Activated CD4-positive, alpha-beta T cell treated with anti-CD3 and anti-CD28 coated beads, Interleukin-2, amount 10 ng/mL, durations not matched to agents 7 days and 5 days (primary cell): Measurements from ENCODE around the gene CD244. TPM values are rescaled to one million over a fixed set of nuclear protein-coding genes. Genes with fewer than 3 reads are reported as not detected.

Source experiments
- CTCF ChIA-PET: fragments of 350-600 bp; sonication (Branson Sonifier 250); formaldehyde crosslinking; loops from one replicate; lab custom pipeline; 2021; ENCODE audit warnings: antibody characterized with exemption; lab: Charles Lee
- POLR2A ChIA-PET: fragments of 350-600 bp; sonication (Branson Sonifier 250); formaldehyde crosslinking; loops from one replicate; lab custom pipeline; 2021; ENCODE audit warnings: antibody characterized with exemption; lab: Charles Lee
- DNase-seq: peaks from one replicate; pipeline ENCODE4 v3.0.0-alpha.2; 2020
- H3K27ac Mint-ChIP-seq: one replicate; pipeline ENCODE4 v1.8.0; 2021; ENCODE audit warnings: mild to moderate bottlenecking, moderate library complexity, mixed read lengths
- H3K27me3 Mint-ChIP-seq: one replicate; pipeline ENCODE4 v1.8.0; 2021; ENCODE audit warnings: mixed read lengths
- H3K36me3 Mint-ChIP-seq: one replicate; pipeline ENCODE4 v1.8.0; 2021; ENCODE audit warnings: low read depth, mixed read lengths
- H3K4me1 Mint-ChIP-seq: one replicate; pipeline ENCODE4 v1.8.0; 2021; ENCODE audit warnings: mixed read lengths
- H3K4me3 Mint-ChIP-seq: one replicate; pipeline ENCODE4 v1.8.0; 2021; ENCODE audit warnings: mild to moderate bottlenecking, moderate library complexity, mixed read lengths
- H3K9me3 Mint-ChIP-seq: one replicate; pipeline ENCODE4 v1.8.0; 2021; ENCODE audit warnings: mixed read lengths
- total RNA-seq, 2 experiments: library from RNA; stranded (reverse); gene quantifications; one replicate each; pipeline ENCODE4 v1.2.3, GENCODE V29; 2021

The CD244 gene
- total RNA-seq, 2 experiments from 2014 or later, result 1.8 to 2.1 TPM

DNA sequence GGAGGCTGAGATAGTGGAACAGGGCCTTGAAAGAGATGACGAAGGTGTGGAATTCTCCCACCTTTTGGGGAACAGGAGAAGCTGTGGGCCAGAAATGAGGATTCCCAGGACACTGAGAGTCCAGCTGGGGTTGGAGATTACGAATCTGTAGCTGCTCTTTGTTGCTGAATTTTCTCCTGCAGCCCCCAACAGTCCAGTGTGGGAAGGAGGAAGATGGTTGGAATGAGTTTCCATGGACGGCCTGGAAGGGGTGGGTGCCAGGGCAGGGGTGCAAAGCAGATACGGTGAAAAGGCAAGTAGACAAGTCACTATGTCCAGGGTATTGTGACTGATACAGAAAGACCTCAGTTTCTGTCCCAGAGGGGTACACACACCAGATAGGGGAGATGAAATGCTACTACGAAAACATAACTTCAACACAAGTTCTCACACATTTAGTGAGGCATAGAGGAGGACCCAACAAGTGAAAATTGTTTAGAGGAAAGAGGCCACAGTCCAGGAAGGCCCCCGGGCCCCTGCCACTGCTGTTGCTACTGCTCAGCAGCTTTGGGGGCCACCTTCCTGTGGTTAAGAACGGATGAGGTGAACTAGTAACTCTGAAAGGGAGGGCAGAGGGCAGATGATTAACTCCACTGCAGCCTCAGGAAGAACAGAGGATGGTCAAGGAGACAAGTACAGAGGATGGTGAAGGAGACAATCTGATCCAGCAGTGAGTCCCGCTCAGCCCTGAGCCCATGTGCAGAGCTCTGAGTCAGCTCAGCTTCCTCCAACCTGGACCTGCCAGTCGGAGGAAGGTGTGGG, 7.3 kb downstream of the CD244 start:
- Mint-ChIP-seq H3K4me1 (peaks cover 2% of the 10 kb centered on the region), H3K9me3 (no peaks in the 10 kb centered on the region), H3K27me3 (no peaks in the 10 kb centered on the region), H3K36me3 (no peaks in the 10 kb centered on the region), H3K27ac (no peak overlapping the region), H3K4me3 (no peak overlapping the region)
- ChIA-PET POLR2A (no interaction called here), CTCF (interaction anchor here (0.6 to 2.0 kb wide), 6 partner anchors 18 to 190 kb away, joined by 3 to 4 read pairs (median 3); partner anchors contain the start of gene USF1)
- no peak for DNase-seq

DNA sequence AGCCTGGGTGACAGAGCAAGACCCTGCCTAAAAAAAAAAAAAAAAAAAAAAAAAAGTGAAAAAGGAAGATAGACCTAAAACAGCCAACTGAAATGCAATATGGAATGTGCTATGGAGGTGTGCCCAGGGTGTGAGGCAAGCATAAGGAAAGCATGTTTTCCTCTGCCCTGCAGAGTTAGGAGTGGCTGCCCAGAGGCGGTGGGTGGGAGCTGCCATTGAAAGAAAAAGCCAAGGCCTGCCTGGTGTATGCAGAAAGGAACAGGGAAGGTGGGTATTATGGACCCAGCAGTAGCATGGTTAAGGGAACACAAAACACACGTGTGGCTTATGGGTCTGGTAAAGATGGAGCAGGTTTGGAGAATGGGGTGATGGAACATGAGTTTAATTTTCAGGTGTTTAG, 8.9 kb downstream of the CD244 start:
- peaks cover 2% of the 10 kb centered on the region for H3K4me1 Mint-ChIP-seq
- ChIA-PET CTCF (interaction anchor here (1.4 kb wide), 1 partner anchor 10 kb away, joined by 5 read pairs; no protein-coding TSS in a partner anchor), POLR2A (no interaction called here)
- no peaks in the 10 kb centered on the region for H3K36me3 Mint-ChIP-seq
- no peak overlapping the region for H3K4me3 Mint-ChIP-seq
- H3K27ac Mint-ChIP-seq, result peak overlapping the region; percentile 58
- H3K27me3 Mint-ChIP-seq, result no peaks in the 10 kb centered on the region
- no peaks in the 10 kb centered on the region for H3K9me3 Mint-ChIP-seq
- no peak for DNase-seq

DNA sequence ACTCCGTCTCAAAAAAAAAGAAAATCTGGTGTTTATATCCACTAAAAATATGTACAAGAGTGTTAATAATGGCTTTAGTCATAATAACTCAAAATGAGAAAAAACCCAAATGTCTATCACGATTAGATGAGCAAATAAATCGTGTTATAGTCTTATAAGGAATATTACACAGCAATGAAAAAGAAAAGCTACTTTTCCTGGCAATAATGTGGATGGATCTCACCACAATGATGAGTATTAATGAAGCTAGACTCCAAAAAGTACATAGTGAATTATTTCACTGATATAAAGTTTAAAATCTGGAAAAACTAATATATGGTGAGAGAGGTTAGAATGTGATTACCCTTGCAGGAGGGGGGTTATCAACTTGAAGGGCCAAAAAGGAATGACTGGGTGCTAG, 9.7 kb downstream of the CD244 start:
- no peak overlapping the region for H3K27ac Mint-ChIP-seq
- H3K4me1 Mint-ChIP-seq, result peaks cover 2% of the 10 kb centered on the region
- peaks cover 2% of the 10 kb centered on the region for H3K9me3 Mint-ChIP-seq
- no peak overlapping the region for H3K4me3 Mint-ChIP-seq
- POLR2A ChIA-PET, result no interaction called here
- CTCF ChIA-PET, result interaction anchor here (1.4 kb wide), 1 partner anchor 9 kb away, joined by 5 read pairs; no protein-coding TSS in a partner anchor
- no peak for DNase-seq
- peaks cover 3% of the 10 kb centered on the region for H3K27me3 Mint-ChIP-seq
- no peaks in the 10 kb centered on the region for H3K36me3 Mint-ChIP-seq

DNA sequence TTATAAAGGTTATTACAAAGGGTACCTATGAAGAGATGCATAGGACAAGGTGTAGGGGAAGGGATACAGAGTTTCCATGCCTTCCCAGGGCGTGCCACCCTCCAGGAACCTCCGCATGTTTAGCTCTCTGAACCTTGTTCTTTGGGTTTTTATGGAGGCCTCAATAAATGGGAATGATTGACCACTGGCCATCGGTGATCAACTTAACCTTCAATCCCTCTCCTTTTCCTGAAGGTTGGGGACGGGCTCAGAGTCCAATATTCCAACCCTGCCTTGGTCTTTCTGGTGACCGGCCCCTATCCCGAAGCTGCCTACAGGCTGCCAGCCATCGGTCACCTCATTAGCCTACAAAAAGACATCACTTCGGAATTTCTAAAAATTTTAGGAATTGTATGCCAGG, 11.7 kb downstream of the CD244 start:
- no peak for DNase-seq
- CTCF ChIA-PET, result interaction anchor here (0.7 to 1.7 kb wide), 3 partner anchors 10 to 103 kb away, joined by 3 to 4 read pairs (median 4); no protein-coding TSS in a partner anchor
- Mint-ChIP-seq H3K36me3 (no peaks in the 10 kb centered on the region), H3K9me3 (peaks cover 2% of the 10 kb centered on the region), H3K27ac (no peak overlapping the region), H3K4me3 (no peak overlapping the region), H3K27me3 (peaks cover 8% of the 10 kb centered on the region), H3K4me1 (peaks cover 2% of the 10 kb centered on the region)
- POLR2A ChIA-PET, result no interaction called here

DNA sequence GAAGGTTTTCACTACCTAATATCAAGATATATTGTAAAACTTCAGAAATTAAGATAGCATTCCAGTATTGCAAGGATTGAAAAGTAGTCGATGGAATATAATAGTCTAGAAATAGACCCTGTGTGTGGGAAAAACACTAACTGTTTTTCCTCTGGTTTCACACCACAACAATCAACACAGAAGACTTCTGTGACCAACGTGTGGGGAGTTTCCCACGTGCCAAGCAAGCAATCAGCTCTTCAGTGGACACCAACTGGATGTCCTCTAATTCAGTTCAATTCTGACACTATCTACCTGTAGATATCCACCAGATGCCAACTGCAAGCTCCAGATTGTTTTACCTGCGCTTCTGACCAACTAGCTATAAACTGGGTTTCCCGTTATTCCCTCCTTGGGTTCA, 12.1 kb downstream of the CD244 start:
- ChIA-PET CTCF (interaction anchor here (0.8 to 2.2 kb wide), 6 partner anchors 10 to 133 kb away, joined by 3 to 5 read pairs (median 4); no protein-coding TSS in a partner anchor), POLR2A (interaction anchor here (0.7 kb wide), 1 partner anchor 12 kb away, joined by 3 read pairs; no protein-coding TSS in a partner anchor)
- DNase-seq, result no peak
- Mint-ChIP-seq H3K36me3 (no peaks in the 10 kb centered on the region), H3K4me3 (no peak overlapping the region), H3K4me1 (peaks cover 2% of the 10 kb centered on the region), H3K27ac (no peak overlapping the region), H3K9me3 (peaks cover 2% of the 10 kb centered on the region), H3K27me3 (peaks cover 8% of the 10 kb centered on the region)

DNA sequence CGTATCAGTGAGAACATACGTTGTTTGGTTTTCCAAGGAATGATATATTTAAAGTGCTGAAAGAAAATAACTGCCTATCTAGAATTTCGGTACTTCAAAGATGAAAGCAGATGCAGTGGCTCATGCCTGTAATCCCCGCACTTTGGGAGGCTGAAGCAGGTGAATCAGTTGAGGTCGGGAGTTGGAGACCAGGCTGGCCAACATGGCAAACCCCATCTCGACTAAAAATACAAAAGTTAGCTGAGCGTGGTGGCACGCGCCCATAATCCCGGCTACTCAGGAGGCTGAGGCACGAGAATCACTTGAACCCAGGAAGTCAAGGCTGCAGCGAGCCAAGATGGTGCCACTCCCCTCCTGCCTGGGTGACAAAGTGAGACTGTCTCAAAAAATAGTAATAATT, 16.4 kb downstream of the CD244 start:
- Mint-ChIP-seq H3K4me1 (peaks cover 13% of the 10 kb centered on the region), H3K27me3 (peaks cover 8% of the 10 kb centered on the region), H3K27ac (no peak overlapping the region), H3K4me3 (no peak overlapping the region), H3K9me3 (peaks cover 6% of the 10 kb centered on the region), H3K36me3 (peaks cover 3% of the 10 kb centered on the region)
- POLR2A ChIA-PET, result no interaction called here
- no peak for DNase-seq
- CTCF ChIA-PET, result no interaction called here

DNA sequence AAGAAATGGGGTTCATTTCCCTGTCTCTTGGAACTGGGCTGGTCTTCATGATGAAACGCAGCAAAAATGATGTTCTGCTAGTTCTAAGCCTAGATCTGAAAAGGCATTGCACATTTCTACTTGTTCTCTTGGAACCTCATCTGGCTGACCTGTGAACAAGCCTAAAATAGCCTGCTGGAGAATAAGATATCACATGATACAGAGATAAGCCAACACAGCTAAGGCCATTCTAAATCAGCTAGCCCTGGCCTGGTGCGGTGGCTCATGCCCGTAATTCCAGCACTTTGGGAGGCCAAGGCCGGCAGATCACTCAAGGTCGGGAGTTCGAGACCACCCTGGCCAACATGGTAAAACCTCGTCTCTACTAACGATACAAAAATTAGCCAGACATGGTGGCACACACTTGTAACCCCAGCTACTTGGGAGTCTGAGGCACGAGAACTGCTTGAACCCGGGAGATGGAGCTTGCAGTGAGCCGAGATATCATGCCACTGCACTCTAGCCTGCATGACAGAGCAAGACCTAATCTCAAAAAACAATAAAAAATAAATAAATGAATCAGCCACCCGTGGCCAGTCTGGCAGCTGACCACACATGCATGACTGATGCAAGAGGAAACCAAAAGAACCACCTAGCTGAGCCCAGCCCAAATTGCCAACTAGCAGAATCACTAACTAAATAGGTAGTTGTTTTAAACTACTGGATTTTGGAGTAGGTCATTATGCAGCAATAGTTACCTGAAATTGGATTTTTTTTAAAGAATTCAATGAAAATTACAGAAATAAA, 18.0 kb downstream of the CD244 start:
- Mint-ChIP-seq H3K27ac (no peak overlapping the region), H3K36me3 (peaks cover 3% of the 10 kb centered on the region), H3K27me3 (peaks cover 8% of the 10 kb centered on the region), H3K4me3 (no peak overlapping the region), H3K4me1 (peaks cover 18% of the 10 kb centered on the region), H3K9me3 (peaks cover 6% of the 10 kb centered on the region)
- ChIA-PET CTCF (interaction anchor here (1.0 to 2.0 kb wide), 5 partner anchors 8 to 46 kb away, joined by 3 to 5 read pairs (median 5); no protein-coding TSS in a partner anchor), POLR2A (no interaction called here)
- DNase-seq, result no peak

DNA sequence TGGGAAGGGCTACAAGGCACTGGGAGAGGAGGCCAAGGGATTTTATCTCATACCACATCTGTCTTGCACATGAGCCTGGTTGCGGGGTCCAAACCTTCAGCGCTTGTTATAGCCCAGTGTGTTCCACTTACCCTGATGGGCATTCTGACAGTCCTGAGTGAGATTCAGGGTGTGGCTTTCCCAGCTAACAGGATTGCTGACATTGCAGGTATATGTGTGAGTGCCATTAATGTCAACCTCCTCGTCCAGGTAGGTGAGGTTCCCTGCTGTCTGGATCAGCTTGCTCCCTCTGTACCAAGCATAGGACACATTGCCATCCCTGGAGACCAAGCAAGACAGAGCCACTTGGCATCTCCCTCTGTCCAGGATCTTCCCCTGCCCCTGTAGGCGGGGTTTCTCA, 21.6 kb downstream of the CD244 start:
- H3K4me1 Mint-ChIP-seq, result peaks cover 52% of the 10 kb centered on the region
- peaks cover 4% of the 10 kb centered on the region for H3K36me3 Mint-ChIP-seq
- ChIA-PET POLR2A (no interaction called here), CTCF (interaction anchor here (0.6 to 1.6 kb wide), 2 partner anchors 8 to 95 kb away, joined by 4 to 5 read pairs; no protein-coding TSS in a partner anchor)
- H3K9me3 Mint-ChIP-seq, result peaks cover 5% of the 10 kb centered on the region
- no peak overlapping the region for H3K27ac Mint-ChIP-seq
- peak; percentile 2 for DNase-seq
- no peak overlapping the region for H3K4me3 Mint-ChIP-seq
- H3K27me3 Mint-ChIP-seq, result no peaks in the 10 kb centered on the region

DNA sequence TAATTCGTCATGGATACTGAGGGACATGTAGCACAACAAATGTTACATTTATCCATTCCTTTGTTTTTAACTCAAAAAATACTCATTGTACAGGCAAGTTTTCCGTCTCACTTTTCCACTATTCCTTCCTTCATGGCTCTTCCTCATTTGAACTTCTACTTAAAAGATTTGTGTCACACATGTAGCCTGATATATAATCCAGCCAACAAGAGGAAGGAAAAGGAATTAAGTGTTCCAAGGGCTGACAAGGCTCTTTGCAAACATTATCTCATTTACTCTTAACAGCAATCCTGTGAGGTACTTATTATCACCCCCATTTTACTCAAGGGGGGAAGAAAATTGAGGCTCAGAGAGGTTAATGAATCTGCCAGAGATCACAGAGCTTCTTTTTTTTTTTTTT, 22.9 kb downstream of the CD244 start:
- peaks cover 2% of the 10 kb centered on the region for H3K9me3 Mint-ChIP-seq
- H3K36me3 Mint-ChIP-seq, result peaks cover 2% of the 10 kb centered on the region
- H3K27me3 Mint-ChIP-seq, result no peaks in the 10 kb centered on the region
- DNase-seq, result no peak
- no peak overlapping the region for H3K27ac Mint-ChIP-seq
- H3K4me3 Mint-ChIP-seq, result no peak overlapping the region
- CTCF ChIA-PET, result interaction anchor here (0.7 kb wide), 1 partner anchor 468 kb away, joined by 3 read pairs; no protein-coding TSS in a partner anchor
- H3K4me1 Mint-ChIP-seq, result peaks cover 60% of the 10 kb centered on the region
- POLR2A ChIA-PET, result no interaction called here

DNA sequence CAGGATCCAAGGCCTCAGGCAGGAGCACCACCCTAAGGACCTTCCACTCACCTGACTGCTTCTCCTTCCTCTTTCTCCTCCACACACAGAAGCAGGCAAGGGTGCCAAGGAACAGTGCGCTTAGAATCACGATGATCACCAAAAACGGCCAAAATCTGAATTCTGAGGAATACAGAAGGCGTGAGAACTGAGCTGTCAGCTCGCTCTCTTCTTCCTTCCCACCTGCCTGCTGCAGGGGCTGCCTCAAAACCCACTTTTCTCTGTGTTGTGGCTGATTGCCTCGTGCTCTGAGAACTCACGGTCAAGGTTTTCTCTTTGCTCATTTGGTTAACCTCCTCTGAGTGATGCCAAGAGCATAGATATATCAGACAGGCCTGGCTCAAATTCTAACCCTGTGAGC, 23.8 kb downstream of the CD244 start:
- POLR2A ChIA-PET, result no interaction called here
- Mint-ChIP-seq H3K9me3 (no peaks in the 10 kb centered on the region), H3K27ac (peak overlapping the region; percentile 93), H3K4me1 (peaks cover 59% of the 10 kb centered on the region), H3K4me3 (peak overlapping the region; percentile 17), H3K27me3 (no peaks in the 10 kb centered on the region), H3K36me3 (peaks cover 2% of the 10 kb centered on the region)
- peak; percentile 36 for DNase-seq
- CTCF ChIA-PET, result interaction anchor here (0.8 to 6.5 kb wide), 4 partner anchors 20 to 132 kb away, joined by 3 to 87 read pairs (median 15); partner anchors contain the start of gene ITLN2

DNA sequence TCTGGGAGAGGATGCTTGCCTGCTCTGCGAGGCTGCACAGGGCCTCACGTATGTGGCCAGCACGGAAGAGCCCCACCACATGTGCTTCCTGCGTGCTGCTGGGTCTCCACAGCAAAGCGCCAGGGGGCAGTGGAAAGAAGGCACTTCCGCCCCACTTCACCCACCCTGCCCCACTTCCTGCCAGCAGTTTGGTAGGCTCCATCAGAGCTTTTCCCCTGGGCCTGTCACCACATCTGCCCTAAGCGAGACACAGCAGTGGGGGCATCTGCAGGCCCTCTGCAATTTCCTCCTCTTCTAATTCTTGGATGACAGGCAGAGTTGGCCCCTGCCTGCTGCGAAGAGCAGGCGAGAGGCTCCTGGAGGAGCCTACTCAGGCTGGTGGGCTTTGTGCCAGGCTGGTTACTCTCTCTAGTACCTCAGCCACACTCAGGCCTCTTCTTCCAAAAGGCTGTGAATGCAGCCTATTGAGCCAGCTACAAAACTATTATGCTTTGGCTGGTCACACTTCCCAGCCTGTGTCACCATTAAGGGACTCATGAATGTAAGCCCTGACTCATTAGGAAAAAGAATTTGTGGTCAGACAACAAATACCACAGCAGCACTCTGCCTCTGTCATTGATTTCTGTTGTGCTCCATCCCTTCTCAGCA, 25.0 kb downstream of the CD244 start:
- Mint-ChIP-seq H3K9me3 (no peaks in the 10 kb centered on the region), H3K27ac (peak overlapping the region; percentile 93), H3K27me3 (no peaks in the 10 kb centered on the region), H3K4me1 (peaks cover 63% of the 10 kb centered on the region), H3K4me3 (peak overlapping the region; percentile 56), H3K36me3 (peaks cover 2% of the 10 kb centered on the region)
- CTCF ChIA-PET, result interaction anchor here (0.7 to 6.5 kb wide), 20 partner anchors 10 to 260 kb away, joined by 3 to 87 read pairs (median 4); partner anchors contain the start of genes CD244 and ITLN2
- peak; percentile 92 for DNase-seq
- POLR2A ChIA-PET, result interaction anchor here (0.6 kb wide), 3 partner anchors 21 to 156 kb away, joined by 3 to 4 read pairs (median 3); no protein-coding TSS in a partner anchor
